H4 (cell line): ENCODE measurements around the gene COL15A1. TPM values are rescaled to one million over a fixed set of nuclear protein-coding genes. Genes with fewer than 3 reads are reported as not detected.
A peak's percentile ranks its signal among the peaks of the same experiment; 100 is the strongest.
"Not testable (repeated sequence)": the region's sequence is repeated elsewhere in the genome, so short reads cannot be mapped to it uniquely, and the experiment has no call there.

Source experiments
- DNase-seq: peaks from one replicate; pipeline ENCODE4 v3.0.0-alpha.2; 2015; ENCODE audit warnings: low spot score
- total RNA-seq: library from RNA; depleted of rRNA; stranded (reverse); fragments of >200 nt; shearing (Covaris generic); gene quantifications from 2 replicates; pipeline ENCODE4 v1.2.3, GENCODE V29; 2014; rRNA removed

Gene COL15A1
- 1.6 and 1.8 TPM in 2 replicates for total RNA-seq

- DNase-seq: no peak
Observed at GRCh38 chr9:98943682-98944056, at the start of gene COL15A1. TSS of gene COL15A1 (plus strand) at chr9:98943907. CDS start at chr9:98944062, 155 bp downstream.

GRCh38 chr9:98894171-98894570 is 49.5 kb upstream of the COL15A1 start:
- DNase-seq: no peak

- no peak for DNase-seq
Observed at GRCh38 chr9:98894761-98895160, 48.9 kb upstream of the COL15A1 start.

- DNase-seq: no peak
Observed at GRCh38 chr9:98896632-98897031, 47.1 kb upstream of the COL15A1 start.

GRCh38 chr9:98897745-98898144 is 46.0 kb upstream of the COL15A1 start:
- no peak for DNase-seq

- peak; percentile 74 for DNase-seq
Observed at GRCh38 chr9:98899408-98900056, 44.2 kb upstream of the COL15A1 start.

GRCh38 chr9:98900244-98900643 is 43.5 kb upstream of the COL15A1 start:
- no peak for DNase-seq

- no peak for DNase-seq
Observed at GRCh38 chr9:98900725-98901124, 43.0 kb upstream of the COL15A1 start.

GRCh38 chr9:98901843-98902242 is 41.9 kb upstream of the COL15A1 start:
- DNase-seq: not testable (repeated sequence)

GRCh38 chr9:98902516-98902915 is 41.2 kb upstream of the COL15A1 start:
- no peak for DNase-seq

- no peak for DNase-seq
Observed at GRCh38 chr9:98902925-98903324, 40.8 kb upstream of the COL15A1 start.

- no peak for DNase-seq
Observed at GRCh38 chr9:98903961-98904411, 39.7 kb upstream of the COL15A1 start.

- no peak for DNase-seq
Observed at GRCh38 chr9:98905015-98905414, 38.7 kb upstream of the COL15A1 start.

- no peak for DNase-seq
Observed at GRCh38 chr9:98906273-98907040, 37.2 kb upstream of the COL15A1 start.

GRCh38 chr9:98907055-98907454 is 36.7 kb upstream of the COL15A1 start:
- no peak for DNase-seq

GRCh38 chr9:98908897-98909634 is 34.6 kb upstream of the COL15A1 start:
- DNase-seq: no peak

GRCh38 chr9:98909935-98910334 is 33.8 kb upstream of the COL15A1 start:
- DNase-seq: no peak

GRCh38 chr9:98911042-98911441 is 32.7 kb upstream of the COL15A1 start:
- DNase-seq: no peak

- not testable (repeated sequence) for DNase-seq
Observed at GRCh38 chr9:98911738-98912137, 32.0 kb upstream of the COL15A1 start.

- no peak for DNase-seq
Observed at GRCh38 chr9:98912450-98912849, 31.3 kb upstream of the COL15A1 start.

GRCh38 chr9:98913044-98913443 is 30.7 kb upstream of the COL15A1 start:
- DNase-seq: no peak

GRCh38 chr9:98913705-98914104 is 30.0 kb upstream of the COL15A1 start:
- DNase-seq: no peak

- no peak for DNase-seq
Observed at GRCh38 chr9:98915599-98915998, 28.1 kb upstream of the COL15A1 start.
